ENCODE measurements around the gene KDM4C. TPM values are rescaled to one million over a fixed set of nuclear protein-coding genes. Genes with fewer than 3 reads are reported as not detected.
"Not testable (repeated sequence)": the region's sequence is repeated elsewhere in the genome, so short reads cannot be mapped to it uniquely, and the experiment has no call there.

KDM4C gene
- total RNA-seq, 1 donor from 2014 or later: 18.2 TPM

DNA sequence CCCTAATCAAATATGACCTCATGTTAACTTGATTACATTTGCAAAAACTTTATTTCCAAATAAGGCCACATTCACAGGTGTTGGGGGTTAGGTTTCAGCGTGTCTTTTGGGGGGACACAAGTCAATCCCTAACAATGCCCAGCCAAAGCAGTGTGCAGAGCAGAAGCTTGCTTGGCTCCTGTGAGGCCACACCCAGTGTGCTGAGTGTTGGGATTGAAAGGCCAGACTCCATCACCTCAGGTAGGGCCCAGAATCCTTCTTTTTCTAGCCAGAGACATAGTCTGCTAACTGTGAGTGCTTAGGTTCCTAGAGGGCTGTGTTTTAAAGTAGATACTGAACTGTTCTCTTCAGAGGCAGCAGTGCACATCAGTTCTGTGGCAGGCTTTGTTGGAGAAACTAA, 27.9 kb downstream of the KDM4C start:
- peaks cover 1% of the 10 kb centered on the region for H3K9me3 Mint-ChIP-seq (ENCODE audit: unreplicated experiment)

DNA sequence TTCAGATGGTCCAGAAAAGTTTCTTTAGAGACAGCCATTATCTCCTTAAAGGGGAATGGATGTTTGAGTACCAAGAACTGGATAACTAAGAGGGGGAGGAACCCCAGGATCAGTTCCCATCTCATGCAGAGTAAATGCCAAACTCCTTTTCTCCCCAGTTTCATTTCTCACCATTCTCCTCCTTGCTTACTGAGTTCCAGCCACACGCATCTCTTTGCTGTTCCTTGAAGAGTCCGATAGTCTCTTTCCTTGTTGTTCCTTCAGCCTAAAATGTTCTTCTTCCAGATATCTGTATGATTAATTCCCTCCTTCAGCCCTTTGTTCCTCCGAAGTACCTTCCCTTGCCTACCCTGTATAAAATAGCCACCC, 30.0 kb downstream of the KDM4C start:
- Histone ChIP-seq H3K79me2 (ENCODE audit: insufficient read depth, low read length) (peaks cover 48% of the 10 kb centered on the region), H3K4me2 (ENCODE audit: low read length) (peak overlapping the region; percentile 74), H3K9me3 (ENCODE audit: insufficient read depth, low read depth, low read length) (no peaks in the 10 kb centered on the region), H3K4me1 (ENCODE audit: insufficient read depth, low read length) (peaks cover 15% of the 10 kb centered on the region), H3K4me3 (ENCODE audit: insufficient read depth, low read depth, low read length) (peak overlapping the region; percentile 24), H4K20me1 (ENCODE audit: insufficient read depth, low read length) (peaks cover 27% of the 10 kb centered on the region), H3K27me3 (ENCODE audit: insufficient read depth, low read length) (no peaks in the 10 kb centered on the region), H2AFZ (ENCODE audit: low read depth, low read length) (peak overlapping the region; percentile 49), H3K36me3 (ENCODE audit: insufficient read depth, low read length) (no peaks in the 10 kb centered on the region), H3K9ac (ENCODE audit: low read length) (peak overlapping the region; percentile 27), H3K27ac (ENCODE audit: low read depth, low read length) (peak overlapping the region; percentile 26)
- H3K36me3 Mint-ChIP-seq (ENCODE audit: low read depth, unreplicated experiment): no peaks in the 10 kb centered on the region
- no peak for FAIRE-seq
- no peak for DNase-seq (ENCODE audit: low read depth)
- H3K4me3 Mint-ChIP-seq (ENCODE audit: unreplicated experiment): no peak overlapping the region
- peaks cover 14% of the 10 kb centered on the region for H3K4me1 Mint-ChIP-seq (ENCODE audit: low read depth, unreplicated experiment)
- peak overlapping the region; percentile 63 for H3K27ac Mint-ChIP-seq (ENCODE audit: unreplicated experiment)
- no peaks in the 10 kb centered on the region for H3K27me3 Mint-ChIP-seq (ENCODE audit: low read depth, unreplicated experiment)
- H3K9me3 Mint-ChIP-seq (ENCODE audit: unreplicated experiment): peaks cover under 1% of the 10 kb centered on the region
- TF ChIP-seq, protein P1, sequence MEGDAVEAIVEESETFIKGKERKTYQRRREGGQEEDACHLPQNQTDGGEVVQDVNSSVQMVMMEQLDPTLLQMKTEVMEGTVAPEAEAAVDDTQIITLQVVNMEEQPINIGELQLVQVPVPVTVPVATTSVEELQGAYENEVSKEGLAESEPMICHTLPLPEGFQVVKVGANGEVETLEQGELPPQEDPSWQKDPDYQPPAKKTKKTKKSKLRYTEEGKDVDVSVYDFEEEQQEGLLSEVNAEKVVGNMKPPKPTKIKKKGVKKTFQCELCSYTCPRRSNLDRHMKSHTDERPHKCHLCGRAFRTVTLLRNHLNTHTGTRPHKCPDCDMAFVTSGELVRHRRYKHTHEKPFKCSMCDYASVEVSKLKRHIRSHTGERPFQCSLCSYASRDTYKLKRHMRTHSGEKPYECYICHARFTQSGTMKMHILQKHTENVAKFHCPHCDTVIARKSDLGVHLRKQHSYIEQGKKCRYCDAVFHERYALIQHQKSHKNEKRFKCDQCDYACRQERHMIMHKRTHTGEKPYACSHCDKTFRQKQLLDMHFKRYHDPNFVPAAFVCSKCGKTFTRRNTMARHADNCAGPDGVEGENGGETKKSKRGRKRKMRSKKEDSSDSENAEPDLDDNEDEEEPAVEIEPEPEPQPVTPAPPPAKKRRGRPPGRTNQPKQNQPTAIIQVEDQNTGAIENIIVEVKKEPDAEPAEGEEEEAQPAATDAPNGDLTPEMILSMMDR (IDR thresholded peaks at IDR 0.05; ENCODE audit: insufficient read depth, low read depth, low read length): no peak
- no peak for TF ChIP-seq EZH2 (IDR thresholded peaks at IDR 0.05; ENCODE audit: insufficient read depth, low read length)

More for the DNA sequence above, 27.9 kb downstream of the KDM4C start:
- Histone ChIP-seq H3K27me3 (ENCODE audit: insufficient read depth, low read length) (no peaks in the 10 kb centered on the region), H3K79me2 (ENCODE audit: insufficient read depth, low read length) (peaks cover 60% of the 10 kb centered on the region), H2AFZ (ENCODE audit: low read depth, low read length) (no peak overlapping the region), H3K4me2 (ENCODE audit: low read length) (no peak overlapping the region), H3K9me3 (ENCODE audit: insufficient read depth, low read depth, low read length) (no peaks in the 10 kb centered on the region), H3K4me1 (ENCODE audit: insufficient read depth, low read length) (peaks cover 15% of the 10 kb centered on the region), H3K4me3 (ENCODE audit: insufficient read depth, low read depth, low read length) (no peak overlapping the region), H3K36me3 (ENCODE audit: insufficient read depth, low read length) (no peaks in the 10 kb centered on the region), H4K20me1 (ENCODE audit: insufficient read depth, low read length) (peaks cover 38% of the 10 kb centered on the region), H3K27ac (ENCODE audit: low read depth, low read length) (no peak overlapping the region), H3K9ac (ENCODE audit: low read length) (no peak overlapping the region)
- Mint-ChIP-seq H3K36me3 (ENCODE audit: low read depth, unreplicated experiment) (no peaks in the 10 kb centered on the region), H3K4me1 (ENCODE audit: low read depth, unreplicated experiment) (peaks cover 19% of the 10 kb centered on the region), H3K27ac (ENCODE audit: unreplicated experiment) (no peak overlapping the region), H3K4me3 (ENCODE audit: unreplicated experiment) (no peak overlapping the region), H3K27me3 (ENCODE audit: low read depth, unreplicated experiment) (no peaks in the 10 kb centered on the region)
- no peak for FAIRE-seq
- DNase-seq (ENCODE audit: low read depth): no peak
- no peak for TF ChIP-seq EZH2 (IDR thresholded peaks at IDR 0.05; ENCODE audit: insufficient read depth, low read length)
- TF ChIP-seq, protein P1 (IDR thresholded peaks at IDR 0.05; ENCODE audit: insufficient read depth, low read depth, low read length): no peak

DNA sequence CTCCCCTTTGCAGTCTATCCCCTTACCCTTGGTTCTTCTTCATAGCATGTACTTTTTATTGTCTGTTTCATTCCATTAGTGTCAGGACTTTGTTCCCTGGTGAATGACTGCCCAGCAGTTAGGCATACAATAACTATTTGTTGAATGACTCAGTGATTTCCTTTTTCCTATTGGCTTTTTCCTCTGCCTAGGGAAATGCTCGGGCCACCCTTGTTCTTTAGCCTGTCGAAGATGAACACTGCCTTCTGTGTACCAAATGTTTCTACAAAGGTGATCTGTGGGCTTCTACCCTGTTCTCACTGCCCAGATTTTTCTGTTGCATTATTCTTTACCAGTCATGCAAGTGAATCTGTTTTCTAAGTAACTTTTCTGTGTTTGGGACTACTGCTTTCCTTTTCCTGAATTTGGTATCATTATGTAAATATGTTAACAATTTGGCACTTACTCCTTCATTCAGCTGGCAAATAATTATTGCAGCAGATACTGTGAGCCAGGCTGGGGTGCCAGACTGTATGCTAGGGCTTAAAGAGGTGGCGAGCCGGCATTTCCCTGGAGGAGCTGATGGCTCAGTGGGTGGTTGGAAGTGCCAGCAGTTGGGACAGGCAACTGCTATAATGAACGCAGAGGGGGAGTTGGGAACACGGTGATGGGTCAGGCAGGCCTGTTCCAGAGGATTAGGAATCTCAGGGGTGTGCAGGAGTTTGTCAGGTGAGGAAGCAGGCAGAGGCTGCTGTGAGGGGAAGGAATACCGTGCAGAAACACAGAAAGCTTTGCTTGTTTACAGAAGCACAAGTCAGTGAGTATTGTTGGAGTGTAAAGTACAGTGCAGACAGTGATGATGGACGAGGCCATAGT, 30.6 kb downstream of the KDM4C start:
- H3K36me3 ChIP-seq (ENCODE audit: insufficient read depth, low read length): no peaks in the 10 kb centered on the region
- peaks cover 42% of the 10 kb centered on the region for H3K79me2 ChIP-seq (ENCODE audit: insufficient read depth, low read length)
- peak overlapping the region; percentile 74 for H3K4me2 ChIP-seq (ENCODE audit: low read length)
- Mint-ChIP-seq H3K4me1 (ENCODE audit: low read depth, unreplicated experiment) (peaks cover 14% of the 10 kb centered on the region), H3K36me3 (ENCODE audit: low read depth, unreplicated experiment) (no peaks in the 10 kb centered on the region), H3K27ac (ENCODE audit: unreplicated experiment) (peak overlapping the region; percentile 63), H3K4me3 (ENCODE audit: unreplicated experiment) (peak overlapping the region; percentile 15), H3K27me3 (ENCODE audit: low read depth, unreplicated experiment) (no peaks in the 10 kb centered on the region), H3K9me3 (ENCODE audit: unreplicated experiment) (no peaks in the 10 kb centered on the region)
- DNase-seq (ENCODE audit: low read depth): peak; percentile 49
- peaks cover 20% of the 10 kb centered on the region for H4K20me1 ChIP-seq (ENCODE audit: insufficient read depth, low read length)
- H3K27ac ChIP-seq (ENCODE audit: low read depth, low read length): peak overlapping the region; percentile 29
- no peaks in the 10 kb centered on the region for H3K9me3 ChIP-seq (ENCODE audit: insufficient read depth, low read depth, low read length)
- H3K4me1 ChIP-seq (ENCODE audit: insufficient read depth, low read length): peaks cover 15% of the 10 kb centered on the region
- peak overlapping the region; percentile 24 for H3K4me3 ChIP-seq (ENCODE audit: insufficient read depth, low read depth, low read length)
- H2AFZ ChIP-seq (ENCODE audit: low read depth, low read length): peak overlapping the region; percentile 49
- no peak for TF ChIP-seq EZH2 (IDR thresholded peaks at IDR 0.05; ENCODE audit: insufficient read depth, low read length)
- TF ChIP-seq, protein P1 (IDR thresholded peaks at IDR 0.05; ENCODE audit: insufficient read depth, low read depth, low read length): no peak
- H3K9ac ChIP-seq (ENCODE audit: low read length): peak overlapping the region; percentile 27
- H3K27me3 ChIP-seq (ENCODE audit: insufficient read depth, low read length): no peaks in the 10 kb centered on the region
- FAIRE-seq: peak; percentile 88

DNA sequence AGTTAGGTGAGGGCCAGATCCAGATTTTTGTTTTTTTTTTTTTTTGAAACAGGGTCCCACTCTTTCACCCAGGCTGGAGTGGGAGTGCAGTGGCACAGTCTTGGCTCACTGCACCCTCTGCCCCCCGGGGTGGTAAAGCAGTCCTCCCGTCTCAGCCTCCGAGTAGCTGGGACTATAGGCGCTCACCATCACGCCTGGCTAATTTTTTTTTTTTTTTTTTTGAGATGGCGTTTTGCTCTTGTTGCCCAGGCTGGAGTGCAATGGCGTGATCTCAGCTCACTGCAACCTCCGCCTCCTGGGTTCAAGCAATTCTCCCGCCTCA, 31.2 kb downstream of the KDM4C start:
- H3K27me3 Mint-ChIP-seq (ENCODE audit: low read depth, unreplicated experiment); FAIRE-seq; H3K36me3 Mint-ChIP-seq (ENCODE audit: low read depth, unreplicated experiment); H3K27me3 ChIP-seq (ENCODE audit: insufficient read depth, low read length); H3K9me3 ChIP-seq (ENCODE audit: insufficient read depth, low read depth, low read length); H3K27ac Mint-ChIP-seq (ENCODE audit: unreplicated experiment); DNase-seq (ENCODE audit: low read depth); H3K9me3 Mint-ChIP-seq (ENCODE audit: unreplicated experiment); H3K9ac ChIP-seq (ENCODE audit: low read length); H3K4me3 Mint-ChIP-seq (ENCODE audit: unreplicated experiment); H3K36me3 ChIP-seq (ENCODE audit: insufficient read depth, low read length): not testable (repeated sequence)
- peaks cover 36% of the 10 kb centered on the region for H3K79me2 ChIP-seq (ENCODE audit: insufficient read depth, low read length)
- peak overlapping the region; percentile 29 for H3K27ac ChIP-seq (ENCODE audit: low read depth, low read length)
- peak overlapping the region; percentile 24 for H3K4me3 ChIP-seq (ENCODE audit: insufficient read depth, low read depth, low read length)
- peak overlapping the region; percentile 45 for H2AFZ ChIP-seq (ENCODE audit: low read depth, low read length)
- H4K20me1 ChIP-seq (ENCODE audit: insufficient read depth, low read length): peaks cover 15% of the 10 kb centered on the region
- H3K4me1 ChIP-seq (ENCODE audit: insufficient read depth, low read length): peaks cover 15% of the 10 kb centered on the region
- peaks cover 14% of the 10 kb centered on the region for H3K4me1 Mint-ChIP-seq (ENCODE audit: low read depth, unreplicated experiment)
- peak overlapping the region; percentile 74 for H3K4me2 ChIP-seq (ENCODE audit: low read length)
